Activated CD4-positive, alpha-beta T cell treated with anti-CD3 and anti-CD28 coated beads, Interleukin-2, amount 50 U/mL, for 1 hour (primary cell): ENCODE data around the gene CBR3.
"Not testable (repeated sequence)": the region's sequence is repeated elsewhere in the genome, so short reads cannot be mapped to it uniquely, and the experiment has no call there.

Source experiments
- DNase-seq: peaks from one replicate; pipeline ENCODE4 v3.0.0-alpha.2; 2020

Gene CBR3

DNA sequence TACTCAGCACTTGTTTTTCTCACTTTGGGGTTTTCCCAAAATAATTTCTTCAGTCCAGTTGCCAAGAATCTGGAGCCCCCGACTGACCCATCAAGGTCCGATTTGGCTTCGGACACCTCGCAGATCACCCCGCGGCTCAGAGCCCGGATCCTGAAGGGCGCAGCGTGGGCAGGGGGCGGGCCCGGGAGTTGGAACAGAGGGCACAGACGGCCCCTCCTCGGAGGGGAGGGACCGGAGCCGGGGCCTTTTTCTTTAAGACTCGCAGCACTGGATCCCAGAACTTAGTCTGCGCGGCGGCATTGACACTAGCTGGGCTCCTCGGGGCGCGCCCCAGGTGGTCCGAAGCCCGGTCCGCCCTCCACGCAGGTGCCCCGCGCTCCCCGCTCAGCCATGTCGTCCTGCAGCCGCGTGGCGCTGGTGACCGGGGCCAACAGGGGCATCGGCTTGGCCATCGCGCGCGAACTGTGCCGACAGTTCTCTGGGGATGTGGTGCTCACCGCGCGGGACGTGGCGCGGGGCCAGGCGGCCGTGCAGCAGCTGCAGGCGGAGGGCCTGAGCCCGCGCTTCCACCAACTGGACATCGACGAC is at the start of gene CBR3:
TSS of gene CBR3 (plus strand) at position 277 of the 588 bp plus-strand sequence. CDS start at position 391, 114 bp downstream.
- DNase-seq = peak; percentile 45

GRCh38 chr21:36087362-36088138 is 47.3 kb upstream of the CBR3 start:
- DNase-seq = no peak

DNA sequence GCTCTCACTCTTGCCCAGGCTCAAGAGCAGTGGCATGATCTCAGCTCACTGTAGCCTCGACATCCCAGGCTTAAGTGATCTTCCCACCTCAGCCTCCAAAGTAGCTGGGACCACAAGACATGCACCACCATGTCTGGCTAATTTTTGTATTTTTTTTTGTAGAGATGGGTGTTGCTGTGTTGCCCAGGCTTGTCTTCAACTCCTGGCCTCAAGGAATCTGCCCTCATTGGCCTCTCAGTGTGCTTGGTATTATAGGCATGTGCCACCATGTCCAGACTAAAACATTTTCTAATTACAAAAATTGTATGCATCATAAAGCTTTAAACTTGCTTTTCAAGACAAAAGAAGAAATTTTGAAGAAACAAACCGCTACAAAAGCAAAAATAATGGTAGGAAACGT is 44.9 kb upstream of the CBR3 start:
- DNase-seq = no peak

DNA sequence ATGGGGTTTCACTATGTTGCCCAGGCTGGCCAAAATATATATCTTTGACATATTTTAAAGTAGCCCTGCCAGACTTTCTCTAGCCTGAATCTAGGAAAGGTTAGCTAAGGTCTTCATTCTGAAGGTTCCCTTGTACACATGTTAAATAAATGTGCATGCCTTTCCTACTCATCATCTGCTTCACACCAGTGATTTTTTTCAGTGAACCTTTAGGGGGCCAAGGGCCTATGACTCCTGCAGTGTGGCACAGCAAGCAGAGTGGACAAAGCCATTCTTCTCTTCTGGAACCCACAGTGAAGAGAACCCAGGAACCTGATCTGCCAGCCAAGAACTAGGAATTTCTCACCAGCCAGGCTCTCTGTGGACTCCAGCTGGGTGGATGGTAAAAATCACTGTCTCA is 42.2 kb upstream of the CBR3 start:
- DNase-seq = no peak

GRCh38 chr21:36093512-36093911 is 41.4 kb upstream of the CBR3 start:
- DNase-seq = no peak

- no peak for DNase-seq
Observed at GRCh38 chr21:36096398-36097290, 38.2 kb upstream of the CBR3 start.

DNA sequence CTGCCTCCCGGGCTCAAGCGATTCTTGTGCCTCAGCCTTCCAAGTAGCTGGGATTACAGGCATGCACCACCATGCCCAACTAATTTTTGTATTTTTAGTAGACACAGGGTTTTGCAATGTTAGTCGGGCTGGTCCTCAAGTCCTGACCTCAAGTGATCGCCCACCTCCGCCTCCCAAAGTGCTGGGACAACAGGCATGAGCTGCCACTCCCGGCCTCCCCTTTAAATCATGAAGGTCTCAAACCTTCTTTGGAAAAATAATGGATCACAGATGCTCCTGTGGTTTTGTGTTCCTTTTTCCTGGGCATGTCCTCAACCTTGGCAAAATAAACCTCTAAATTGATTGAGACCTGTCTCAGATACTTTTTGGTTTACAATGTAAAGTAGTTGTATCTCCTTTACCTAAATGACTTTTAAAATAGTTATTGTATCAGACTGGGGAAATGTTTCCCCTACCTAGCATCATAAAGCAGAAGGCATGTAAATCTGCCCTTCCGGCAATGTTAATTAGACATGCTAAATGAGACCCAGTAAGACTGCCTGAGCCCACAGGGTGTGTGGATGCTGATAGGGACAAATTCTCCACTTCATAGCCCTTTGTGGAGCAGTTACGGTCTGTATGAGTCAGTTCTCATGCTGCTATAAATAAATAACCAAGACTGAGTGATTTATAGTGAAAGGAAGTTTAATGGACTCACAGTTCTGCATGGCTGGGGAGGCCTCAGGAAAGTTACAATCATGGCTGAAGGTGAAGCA is 37.3 kb upstream of the CBR3 start:
- DNase-seq = no peak

- DNase-seq = no peak
Observed at GRCh38 chr21:36098182-36098532, 36.7 kb upstream of the CBR3 start.

- DNase-seq = no peak
Observed at GRCh38 chr21:36099000-36099399, 35.9 kb upstream of the CBR3 start.

- DNase-seq = not testable (repeated sequence)
Observed at GRCh38 chr21:36099695-36100211, 35.1 kb upstream of the CBR3 start.

- DNase-seq = no peak
Observed at GRCh38 chr21:36100971-36101641, 33.8 kb upstream of the CBR3 start.

GRCh38 chr21:36103434-36103833 is 31.4 kb upstream of the CBR3 start:
- no peak for DNase-seq

DNA sequence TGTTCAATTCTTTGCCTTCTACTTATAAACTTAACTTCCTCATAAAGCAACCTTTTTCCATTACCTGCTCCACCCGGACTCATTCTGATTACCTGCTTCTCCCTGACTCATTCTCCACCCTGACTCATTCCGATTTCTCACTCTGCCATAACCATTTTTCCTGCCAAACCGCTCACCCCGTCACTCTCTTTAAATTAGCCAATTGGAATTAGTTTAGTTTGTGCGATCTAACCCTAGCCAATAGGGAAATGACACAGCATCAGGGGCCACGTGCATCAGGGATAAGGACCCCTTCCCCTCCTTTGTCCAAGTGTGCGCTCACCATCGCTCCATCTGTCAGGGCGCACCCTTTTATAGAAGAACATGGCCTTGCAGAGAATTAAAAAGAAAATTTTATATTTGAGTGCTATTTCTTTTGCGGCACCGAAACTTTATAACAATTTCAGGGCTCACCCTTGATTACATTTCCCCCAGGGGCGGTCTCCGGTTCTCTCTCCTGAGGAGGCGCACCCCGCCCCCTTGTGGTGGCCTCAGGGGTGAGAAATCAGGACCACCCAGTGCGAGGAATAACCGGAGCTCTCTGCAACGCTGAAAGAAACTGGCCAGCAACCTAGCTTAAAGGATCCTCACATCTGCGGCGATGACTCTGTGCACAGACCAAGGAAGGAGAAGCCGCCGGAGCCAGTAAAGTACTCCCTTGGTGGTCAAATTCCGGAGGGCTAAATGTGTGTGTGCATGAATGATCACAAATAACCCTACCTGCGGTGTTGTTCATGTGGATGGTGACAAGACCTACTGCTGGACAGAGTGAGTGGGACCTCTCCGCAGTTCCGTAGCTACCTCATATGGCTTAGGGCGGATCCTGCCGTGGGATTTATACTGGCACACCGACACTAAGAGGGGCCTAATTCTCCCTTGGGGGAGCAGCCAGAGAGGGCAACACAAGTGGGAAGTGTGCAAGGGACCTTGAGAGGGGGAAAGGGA is 30.3 kb upstream of the CBR3 start:
- peak; percentile 51 for DNase-seq

- no peak for DNase-seq
Observed at GRCh38 chr21:36105327-36105842, 29.5 kb upstream of the CBR3 start.

DNA sequence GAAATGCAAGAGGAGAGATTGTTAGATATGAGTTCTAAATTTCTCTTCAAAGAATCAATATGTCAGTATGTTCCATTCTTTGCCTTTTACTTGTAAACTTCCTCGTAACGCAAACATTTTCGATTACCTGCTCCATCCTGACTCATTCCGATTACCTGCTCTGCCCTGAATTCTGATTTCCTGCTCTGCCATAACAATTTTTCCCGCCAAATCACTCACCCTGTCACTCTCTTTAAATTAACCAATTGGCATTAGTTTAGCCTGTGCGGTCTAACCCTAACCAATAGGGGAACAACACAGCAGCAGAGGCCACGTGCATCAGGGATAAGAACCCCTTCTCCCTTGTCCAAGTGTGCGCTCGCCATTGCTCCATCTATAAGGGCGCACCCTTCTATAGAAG is 25.0 kb upstream of the CBR3 start:
- no peak for DNase-seq

GRCh38 chr21:36111238-36111637 is 23.6 kb upstream of the CBR3 start:
- DNase-seq = no peak

GRCh38 chr21:36113647-36114428 is 21.0 kb upstream of the CBR3 start:
- peak; percentile 48 for DNase-seq

GRCh38 chr21:36115138-36115730 is 19.6 kb upstream of the CBR3 start:
- DNase-seq = no peak

DNA sequence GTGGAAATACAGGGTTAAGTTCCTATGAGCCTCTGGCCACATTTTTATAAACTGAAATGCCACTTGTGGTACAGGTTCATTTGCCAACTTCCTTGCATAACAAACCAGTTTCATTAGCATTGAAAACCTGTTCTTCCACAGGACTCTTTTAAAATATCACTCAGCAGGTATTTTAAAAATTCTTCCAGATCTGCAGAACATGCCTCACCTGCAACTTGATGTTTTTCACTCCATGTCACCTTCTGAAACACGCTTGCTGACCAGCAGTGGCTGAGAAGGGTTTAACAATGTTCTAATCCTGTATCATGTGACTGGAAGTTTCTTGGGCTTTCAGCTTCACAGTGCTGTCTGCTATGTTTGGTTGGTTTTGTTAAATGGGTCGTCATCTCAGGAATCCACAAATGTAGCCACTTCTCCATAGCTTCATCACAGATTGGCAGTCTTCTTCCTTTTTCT is 17.6 kb upstream of the CBR3 start:
- no peak for DNase-seq
